A549 (cell line): ENCODE data around the gene CLCN4. TPM values are rescaled to one million over a fixed set of nuclear protein-coding genes. Genes with fewer than 3 reads are reported as not detected.

Experiments used
- ATAC-seq, 2 experiments: fragments of 200-7000 bp in 1 of 2; fragments of >200 bp in 1 of 2; cut with Nextera tagmentation in 1 of 2; cut with Tn5 transposase in 1 of 2; 3 replicates each; pipeline versions ENCODE4 v1.8.0 to v1.9.1; 2018 to 2020; ENCODE audit warnings: mild to moderate bottlenecking in 1 of 2, moderate library complexity in 1 of 2
- CTCF ChIA-PET: fragments of 300-600 bp; sonication (Branson Sonifier 250); formaldehyde crosslinking; extraction: SDS; loops from one replicate; lab custom pipeline; 2021; ENCODE audit warnings: antibody characterized with exemption, inconsistent platforms; lab: Yijun Ruan, JAX
- POLR2A ChIA-PET: fragments of 350-600 bp; formaldehyde crosslinking; extraction: SDS; loops from one replicate; lab custom pipeline; 2021; ENCODE audit warnings: antibody characterized with exemption, inconsistent platforms; lab: Yijun Ruan, JAX
- DNase-seq, 2 experiments: peaks; one replicate each; pipeline versions ENCODE4 v3.0.0 to v3.0.0-alpha.2; 2011 to 2016; ENCODE audit warnings: low read depth in 1 of 2, low spot score in 1 of 2
- FAIRE-seq: peaks from 2 replicates; lab custom pipeline; 2011; peaks lifted over from hg19 to GRCh38; lab: Jason Lieb, UNC
- H3K27ac ChIP-seq, 2 experiments: fragments of >200 bp; sonication (Bioruptor Twin); formaldehyde crosslinking; 3 replicates each; pipeline ENCODE4 v1.5.1; 2016 to 2017
- H3K4me1 ChIP-seq: fragments of >200 bp; sonication (Bioruptor Twin); formaldehyde crosslinking; 3 replicates; pipeline ENCODE4 v1.6.1; 2016
- H3K4me2 ChIP-seq: fragments of >200 bp; sonication (Bioruptor Twin); formaldehyde crosslinking; 3 replicates; pipeline ENCODE4 v1.6.1; 2016
- H3K4me3 ChIP-seq: fragments of >200 bp; sonication (Bioruptor Twin); formaldehyde crosslinking; 3 replicates; pipeline ENCODE4 v1.5.1; 2016
- H3K9me3 ChIP-seq: fragments of >200 bp; sonication (Bioruptor Twin); formaldehyde crosslinking; 3 replicates; pipeline ENCODE4 v1.6.1; 2016
- CBX2 ChIP-seq: fragments of 200-600 bp; sonication (generic); IDR thresholded peaks from 2 replicates; pipeline ENCODE4 v1.6.1; 2016; ENCODE audit warnings: low read depth, mild to moderate bottlenecking, borderline replicate concordance
- CBX8 ChIP-seq: fragments of 200-600 bp; sonication (generic); IDR thresholded peaks from 2 replicates; pipeline ENCODE4 v1.6.1; 2016
- CHD2 ChIP-seq: fragments of 150-350 bp; IDR thresholded peaks from 2 replicates; pipeline ENCODE4 v1.6.1; 2014; ENCODE audit warnings: low read length; ENCODE audit not compliant: partially characterized antibody
- EHF ChIP-seq: fragments of 250-450 bp; sonication (Bioruptor Pico); IDR thresholded peaks from 2 replicates; pipeline ENCODE4 v1.5.0; 2020; ENCODE audit warnings: mild to moderate bottlenecking
- EP300 ChIP-seq, 2 experiments: fragments of >200 bp; sonication (Bioruptor Twin); formaldehyde crosslinking; IDR thresholded peaks; 2 replicates in 1 of 2; 3 replicates in 1 of 2; pipeline ENCODE4 v1.6.1; 2016 to 2017
- ESRRA ChIP-seq: fragments of 150-350 bp; IDR thresholded peaks from 2 replicates; pipeline ENCODE4 v1.6.1; 2014; ENCODE audit warnings: mild to moderate bottlenecking, low read length, borderline replicate concordance
- FOSB ChIP-seq: fragments of 250-450 bp; sonication (Bioruptor Pico); IDR thresholded peaks from 2 replicates; pipeline ENCODE4 v1.5.0; 2020; ENCODE audit warnings: mild to moderate bottlenecking, moderate library complexity
- FOXS1 ChIP-seq: fragments of 250-450 bp; sonication (Bioruptor Pico); IDR thresholded peaks from 2 replicates; pipeline ENCODE4 v1.5.0; 2020; ENCODE audit warnings: mild to moderate bottlenecking, moderate library complexity
- GATA3 ChIP-seq: IDR thresholded peaks from 2 replicates; pipeline ENCODE4 v1.6.1; 2012; ENCODE audit warnings: borderline replicate concordance
- HDAC2 ChIP-seq: fragments of 200-600 bp; sonication (generic); IDR thresholded peaks from 2 replicates; pipeline ENCODE4 v1.6.1; 2016
- HOXB13 ChIP-seq: fragments of 250-450 bp; sonication (Bioruptor Pico); IDR thresholded peaks from 2 replicates; pipeline ENCODE4 v1.5.0; 2020; ENCODE audit warnings: low read depth, mild to moderate bottlenecking, moderate library complexity
- JUN ChIP-seq, 2 experiments: fragments of >200 bp; sonication (Bioruptor Twin); formaldehyde crosslinking; IDR thresholded peaks; 2 replicates in 1 of 2; 3 replicates in 1 of 2; pipeline ENCODE4 v1.6.1; 2016 to 2017
- JUNB ChIP-seq: fragments of >200 bp; sonication (Bioruptor Twin); formaldehyde crosslinking; IDR thresholded peaks from 2 replicates; pipeline ENCODE4 v1.6.1; 2016
- KDM5A ChIP-seq: fragments of 200-600 bp; sonication (generic); IDR thresholded peaks from 2 replicates; pipeline ENCODE4 v1.6.1; 2016; ENCODE audit warnings: antibody characterized with exemption, mild to moderate bottlenecking
- NPAS2 ChIP-seq: fragments of 250-450 bp; sonication (Bioruptor Pico); IDR thresholded peaks from 2 replicates; pipeline ENCODE4 v1.8.0; 2022; ENCODE audit warnings: mild to moderate bottlenecking, moderate library complexity, borderline replicate concordance
- PHF8 ChIP-seq: fragments of 200-600 bp; sonication (generic); IDR thresholded peaks from 2 replicates; pipeline ENCODE4 v1.6.1; 2016; ENCODE audit warnings: low read depth, mild to moderate bottlenecking, antibody characterized with exemption, moderate library complexity, borderline replicate concordance
- POLR2AphosphoS2 ChIP-seq: conservative IDR thresholded peaks from 2 replicates; pipeline ENCODE4 v1.6.1; 2012; ENCODE audit warnings: low read length, improper control_type of control experiment, inconsistent platforms
- RAD21 ChIP-seq, 2 experiments: fragments of >200 bp in 1 of 2; sonication (Bioruptor Twin) in 1 of 2; formaldehyde crosslinking in 1 of 2; IDR thresholded peaks in 1 of 2; conservative IDR thresholded peaks in 1 of 2; 2 replicates in 1 of 2; 3 replicates in 1 of 2; pipeline ENCODE4 v1.6.1; 2012 to 2018; ENCODE audit warnings: inconsistent platforms in 1 of 2
- RARB ChIP-seq: fragments of 250-450 bp; sonication (Bioruptor Pico); IDR thresholded peaks from 2 replicates; pipeline ENCODE4 v1.8.0; 2021; ENCODE audit warnings: mild to moderate bottlenecking, moderate library complexity
- RFX5 ChIP-seq: fragments of 450-650 bp; IDR thresholded peaks from 2 replicates; pipeline ENCODE4 v1.7.1; 2014; ENCODE audit warnings: antibody characterized with exemption, mild to moderate bottlenecking, moderate library complexity
- RNF2 ChIP-seq: fragments of 200-600 bp; sonication (generic); IDR thresholded peaks from 2 replicates; pipeline ENCODE4 v1.6.1; 2016; ENCODE audit warnings: low read depth, mild to moderate bottlenecking, antibody characterized with exemption, moderate library complexity, borderline replicate concordance
- ZC3H11A ChIP-seq: fragments of 450-650 bp; IDR thresholded peaks from 2 replicates; pipeline ENCODE4 v1.6.1; 2014; ENCODE audit warnings: antibody characterized with exemption, mild to moderate bottlenecking
- ZFP36 ChIP-seq: fragments of 450-650 bp; IDR thresholded peaks from 2 replicates; pipeline ENCODE4 v1.6.1; 2014; ENCODE audit warnings: borderline replicate concordance; ENCODE audit not compliant: partially characterized antibody
- WGBS: methylation state at CpG from one replicate; pipeline ENCODE4 v1.1.6; 2017; ENCODE audit errors: missing lambda C conversion rate; 5-methylcytosine and 5-hydroxymethylcytosine counted together
- polyA plus RNA-seq, 4 experiments: library from polyadenylated mRNA; depleted of rRNA in 3 of 4; stranded (reverse); fragments of >200 nt; fragmentation: RNase III in 1 of 4; extraction: RNeasy Plus Mini Kit Qiagen cat#74134 plus additional on column Dnase treatment in 1 of 4; gene quantifications; 2 replicates in 3 of 4; 3 replicates in 1 of 4; pipeline ENCODE4 v1.2.3, GENCODE V29; 2011 to 2017
- TF ChIP-seq, protein P1 (sequence below): IDR thresholded peaks from 2 replicates; pipeline ENCODE4 v1.6.1; 2012
- TF ChIP-seq, protein P2 (sequence below): fragments of 200-600 bp; sonication (generic); IDR thresholded peaks from 2 replicates; pipeline ENCODE4 v1.6.1; 2016; ENCODE audit warnings: antibody characterized with exemption, mild to moderate bottlenecking, moderate library complexity
- TF ChIP-seq, protein P3 (sequence below): fragments of 150-350 bp; IDR thresholded peaks from 2 replicates; pipeline ENCODE4 v1.6.1; 2014; ENCODE audit warnings: low read depth, mild to moderate bottlenecking, low read length

Gene CLCN4
- polyA plus RNA-seq, 2 of the 4 experiments (the other 2 are of a cell fraction) = 2.8 to 4.7 TPM

DNA sequence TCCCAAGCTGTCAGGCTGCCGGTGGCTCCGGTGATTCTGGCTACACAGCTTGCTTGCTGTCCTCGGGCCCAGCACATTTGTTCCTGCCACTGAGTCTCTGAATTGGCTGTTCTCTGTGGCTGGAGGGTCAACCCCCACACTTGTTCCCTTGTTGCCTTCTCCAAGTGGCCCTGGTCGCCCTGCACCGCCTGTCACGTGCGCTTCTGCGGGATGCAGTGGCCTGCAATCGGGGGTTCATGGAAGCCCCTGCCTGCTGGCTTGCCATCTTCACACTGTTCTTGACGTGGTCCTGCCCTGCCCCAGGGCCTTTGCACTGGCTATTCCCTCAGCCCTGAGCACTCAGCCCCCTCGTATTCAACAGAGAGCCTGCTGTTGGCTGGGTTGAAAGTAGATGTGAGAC lies 8.1 kb downstream of the CLCN4 start:
- 94% methylated on average over 6 of the region's 11 CpGs for WGBS
- no peak overlapping the region for H3K4me2 ChIP-seq
- no peaks in the 10 kb centered on the region for H3K4me1 ChIP-seq
- no peak overlapping the region for H3K4me3 ChIP-seq
- no peak for ATAC-seq
- FAIRE-seq = no peak
- no peak for DNase-seq
- ChIA-PET POLR2A (no interaction called here), CTCF (interaction anchor here (0.8 to 1.5 kb wide), 2 partner anchors 45 to 169 kb away, joined by 3 to 5 read pairs; no protein-coding TSS in a partner anchor)
- TF ChIP-seq RNF2 = no peak
- TF ChIP-seq HOXB13 (CRISPR knock-in tag) = no peak
- TF ChIP-seq GATA3 = no peak
- no peak for TF ChIP-seq JUN (IDR thresholded peaks at IDR 0.05)
- TF ChIP-seq, protein P1, sequence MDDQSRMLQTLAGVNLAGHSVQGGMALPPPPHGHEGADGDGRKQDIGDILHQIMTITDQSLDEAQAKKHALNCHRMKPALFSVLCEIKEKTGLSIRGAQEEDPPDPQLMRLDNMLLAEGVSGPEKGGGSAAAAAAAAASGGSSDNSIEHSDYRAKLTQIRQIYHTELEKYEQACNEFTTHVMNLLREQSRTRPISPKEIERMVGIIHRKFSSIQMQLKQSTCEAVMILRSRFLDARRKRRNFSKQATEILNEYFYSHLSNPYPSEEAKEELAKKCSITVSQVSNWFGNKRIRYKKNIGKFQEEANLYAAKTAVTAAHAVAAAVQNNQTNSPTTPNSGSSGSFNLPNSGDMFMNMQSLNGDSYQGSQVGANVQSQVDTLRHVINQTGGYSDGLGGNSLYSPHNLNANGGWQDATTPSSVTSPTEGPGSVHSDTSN = no peak
- no peak for TF ChIP-seq ZC3H11A
- no peak for TF ChIP-seq EP300 (IDR thresholded peaks at IDR 0.05)
- no peak for TF ChIP-seq NPAS2
- TF ChIP-seq POLR2AphosphoS2 = no peak
- no peak for TF ChIP-seq RARB (CRISPR knock-in tag)
- no peak for TF ChIP-seq RFX5
- TF ChIP-seq HDAC2 = no peak
- H3K27ac ChIP-seq = no peak overlapping the region
- H3K9me3 ChIP-seq = no peaks in the 10 kb centered on the region

DNA sequence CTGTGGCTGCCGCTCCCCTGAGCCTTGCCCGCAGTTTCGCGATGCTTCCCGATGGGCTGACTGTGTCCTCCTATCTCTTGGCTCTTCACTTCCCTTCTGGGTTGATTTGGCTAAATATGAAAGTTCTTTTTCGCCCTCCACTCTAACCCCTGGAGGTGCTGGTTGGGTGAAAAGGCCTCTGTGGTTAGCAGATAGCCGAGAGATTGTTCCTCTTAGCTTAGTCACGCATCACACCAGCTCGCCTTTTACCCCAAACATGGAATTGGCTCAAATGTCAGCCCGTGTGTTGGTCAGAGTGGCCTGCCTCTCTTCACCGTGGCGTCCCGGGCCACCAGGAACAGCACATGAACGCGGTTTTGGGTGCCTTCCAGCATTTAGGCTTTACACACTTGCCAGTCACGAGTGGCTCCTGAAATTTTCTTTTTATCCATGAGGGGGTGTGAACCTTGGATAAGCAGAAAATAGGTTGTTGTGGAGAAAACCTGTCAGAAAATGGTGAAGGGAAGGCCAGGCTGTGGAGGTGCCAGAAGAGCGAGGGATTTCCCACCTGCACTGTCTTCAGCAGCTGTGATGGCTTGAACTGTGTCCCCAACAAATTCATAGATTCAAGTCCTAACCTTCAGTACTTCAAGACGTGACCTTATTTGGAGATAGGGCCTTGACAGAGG lies 8.9 kb downstream of the CLCN4 start:
- H3K4me1 ChIP-seq = no peaks in the 10 kb centered on the region
- no peak for ATAC-seq
- ChIA-PET POLR2A (no interaction called here), CTCF (interaction anchor here (1.5 to 2.4 kb wide), 2 partner anchors 24 to 46 kb away, joined by 5 to 10 read pairs; no protein-coding TSS in a partner anchor)
- FAIRE-seq = no peak
- H3K27ac ChIP-seq = no peak overlapping the region
- H3K4me3 ChIP-seq = no peak overlapping the region
- no peak for TF ChIP-seq JUN (IDR thresholded peaks at IDR 0.05)
- no peak for TF ChIP-seq RNF2
- no peak for TF ChIP-seq HDAC2
- TF ChIP-seq, protein P2, sequence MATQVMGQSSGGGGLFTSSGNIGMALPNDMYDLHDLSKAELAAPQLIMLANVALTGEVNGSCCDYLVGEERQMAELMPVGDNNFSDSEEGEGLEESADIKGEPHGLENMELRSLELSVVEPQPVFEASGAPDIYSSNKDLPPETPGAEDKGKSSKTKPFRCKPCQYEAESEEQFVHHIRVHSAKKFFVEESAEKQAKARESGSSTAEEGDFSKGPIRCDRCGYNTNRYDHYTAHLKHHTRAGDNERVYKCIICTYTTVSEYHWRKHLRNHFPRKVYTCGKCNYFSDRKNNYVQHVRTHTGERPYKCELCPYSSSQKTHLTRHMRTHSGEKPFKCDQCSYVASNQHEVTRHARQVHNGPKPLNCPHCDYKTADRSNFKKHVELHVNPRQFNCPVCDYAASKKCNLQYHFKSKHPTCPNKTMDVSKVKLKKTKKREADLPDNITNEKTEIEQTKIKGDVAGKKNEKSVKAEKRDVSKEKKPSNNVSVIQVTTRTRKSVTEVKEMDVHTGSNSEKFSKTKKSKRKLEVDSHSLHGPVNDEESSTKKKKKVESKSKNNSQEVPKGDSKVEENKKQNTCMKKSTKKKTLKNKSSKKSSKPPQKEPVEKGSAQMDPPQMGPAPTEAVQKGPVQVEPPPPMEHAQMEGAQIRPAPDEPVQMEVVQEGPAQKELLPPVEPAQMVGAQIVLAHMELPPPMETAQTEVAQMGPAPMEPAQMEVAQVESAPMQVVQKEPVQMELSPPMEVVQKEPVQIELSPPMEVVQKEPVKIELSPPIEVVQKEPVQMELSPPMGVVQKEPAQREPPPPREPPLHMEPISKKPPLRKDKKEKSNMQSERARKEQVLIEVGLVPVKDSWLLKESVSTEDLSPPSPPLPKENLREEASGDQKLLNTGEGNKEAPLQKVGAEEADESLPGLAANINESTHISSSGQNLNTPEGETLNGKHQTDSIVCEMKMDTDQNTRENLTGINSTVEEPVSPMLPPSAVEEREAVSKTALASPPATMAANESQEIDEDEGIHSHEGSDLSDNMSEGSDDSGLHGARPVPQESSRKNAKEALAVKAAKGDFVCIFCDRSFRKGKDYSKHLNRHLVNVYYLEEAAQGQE = no peak
- no peak for TF ChIP-seq KDM5A
- TF ChIP-seq PHF8 = no peak
- TF ChIP-seq, protein P1 = no peak
- no peak for TF ChIP-seq CBX8
- TF ChIP-seq EHF (CRISPR knock-in tag) = no peak
- TF ChIP-seq, protein P3, sequence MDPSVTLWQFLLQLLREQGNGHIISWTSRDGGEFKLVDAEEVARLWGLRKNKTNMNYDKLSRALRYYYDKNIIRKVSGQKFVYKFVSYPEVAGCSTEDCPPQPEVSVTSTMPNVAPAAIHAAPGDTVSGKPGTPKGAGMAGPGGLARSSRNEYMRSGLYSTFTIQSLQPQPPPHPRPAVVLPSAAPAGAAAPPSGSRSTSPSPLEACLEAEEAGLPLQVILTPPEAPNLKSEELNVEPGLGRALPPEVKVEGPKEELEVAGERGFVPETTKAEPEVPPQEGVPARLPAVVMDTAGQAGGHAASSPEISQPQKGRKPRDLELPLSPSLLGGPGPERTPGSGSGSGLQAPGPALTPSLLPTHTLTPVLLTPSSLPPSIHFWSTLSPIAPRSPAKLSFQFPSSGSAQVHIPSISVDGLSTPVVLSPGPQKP = no peak
- no peak for TF ChIP-seq RAD21 (conservative IDR thresholded peaks at IDR 0.05 in 1 of 2, IDR thresholded peaks at IDR 0.05 in 1 of 2)
- no peak for TF ChIP-seq ESRRA
- TF ChIP-seq FOXS1 (CRISPR knock-in tag) = no peak
- no peak for TF ChIP-seq CHD2
- no peak for TF ChIP-seq POLR2AphosphoS2
- TF ChIP-seq FOSB = no peak
- no peak for TF ChIP-seq JUNB
- no peak for TF ChIP-seq ZC3H11A
- no peak for TF ChIP-seq ZFP36
- TF ChIP-seq CBX2 = no peak
- 86% methylated on average over 18 of the region's 18 CpGs for WGBS
- H3K4me2 ChIP-seq = no peak overlapping the region
- H3K9me3 ChIP-seq = no peaks in the 10 kb centered on the region
- DNase-seq = no peak
